ENCODE data around the gene CENPQ.
"Not testable (repeated sequence)": the region's sequence is repeated elsewhere in the genome, so short reads cannot be mapped to it uniquely, and the experiment has no call there.

CENPQ gene

GRCh38 chr6:49462927-49463611, at the start of gene CENPQ, which contains the start of gene MMUT:
Gene CENPQ, plus strand, starts transcription at chr6:49463370. Its CDS starts 6,807 bp downstream, at chr6:49470177.
Gene MMUT, minus strand, starts transcription at chr6:49463253. Its CDS starts 3,787 bp downstream, at chr6:49459466.
- DNase-seq = peak; percentile 92

GRCh38 chr6:49415358-49415757, 47.8 kb upstream of the CENPQ start:
- DNase-seq = no peak

DNA sequence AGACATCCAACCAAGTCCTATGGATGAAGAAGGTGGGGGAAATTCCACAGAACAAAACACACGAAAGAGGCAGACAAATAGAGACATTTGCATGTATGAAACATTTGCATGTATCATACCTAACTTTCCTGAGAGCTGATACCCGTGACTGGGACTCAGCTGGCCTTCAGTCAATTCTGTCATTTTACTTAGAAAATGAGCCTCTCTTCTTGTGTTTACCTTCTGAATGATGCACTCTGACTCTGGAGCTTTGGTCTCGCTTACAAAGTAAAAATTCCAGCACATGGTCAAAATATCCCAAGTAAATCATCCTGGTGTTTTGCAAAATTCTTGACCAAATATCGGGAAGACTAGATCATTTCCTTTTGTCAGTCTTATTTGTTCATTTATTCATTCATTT, 47.0 kb upstream of the CENPQ start:
- no peak for DNase-seq

- DNase-seq = no peak
Measured at GRCh38 chr6:49423817-49424216, 39.4 kb upstream of the CENPQ start.

DNA sequence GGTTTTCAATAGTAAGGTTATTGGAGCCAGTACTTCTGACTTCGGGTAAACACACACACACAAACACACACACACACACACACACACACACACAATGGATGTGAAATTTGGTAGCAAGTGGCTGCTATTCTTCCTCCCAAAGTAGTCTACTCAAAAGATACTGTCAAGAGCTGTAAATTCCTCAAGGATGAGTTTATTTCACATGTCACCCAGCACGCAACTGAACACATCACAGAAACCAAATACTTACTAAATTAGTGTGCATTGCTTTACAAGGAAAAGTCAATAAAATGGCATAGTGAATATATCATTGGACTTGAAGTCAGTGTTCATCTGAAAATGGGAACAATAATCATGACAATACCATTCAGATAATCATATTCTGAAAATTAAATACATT, 33.0 kb upstream of the CENPQ start:
- no peak for DNase-seq

DNA sequence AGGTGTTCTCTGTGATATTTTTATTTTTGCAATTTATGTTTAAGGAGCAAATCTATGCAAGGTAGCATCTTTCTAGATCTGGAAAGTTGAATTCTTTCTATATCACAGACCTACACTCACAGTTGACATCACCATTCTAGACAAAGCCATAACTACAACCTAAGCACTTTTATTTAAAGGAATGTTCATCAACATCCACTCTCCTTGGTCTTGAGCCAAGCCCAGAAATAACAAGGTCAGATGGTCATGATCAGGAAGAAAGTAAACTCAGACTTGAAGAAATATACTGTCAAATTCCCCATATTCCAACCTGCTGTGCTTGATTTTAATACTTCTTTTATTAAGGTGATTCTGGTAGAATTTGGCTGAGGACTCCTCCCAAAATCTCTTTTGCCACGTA, 32.3 kb upstream of the CENPQ start:
- DNase-seq = no peak

DNA sequence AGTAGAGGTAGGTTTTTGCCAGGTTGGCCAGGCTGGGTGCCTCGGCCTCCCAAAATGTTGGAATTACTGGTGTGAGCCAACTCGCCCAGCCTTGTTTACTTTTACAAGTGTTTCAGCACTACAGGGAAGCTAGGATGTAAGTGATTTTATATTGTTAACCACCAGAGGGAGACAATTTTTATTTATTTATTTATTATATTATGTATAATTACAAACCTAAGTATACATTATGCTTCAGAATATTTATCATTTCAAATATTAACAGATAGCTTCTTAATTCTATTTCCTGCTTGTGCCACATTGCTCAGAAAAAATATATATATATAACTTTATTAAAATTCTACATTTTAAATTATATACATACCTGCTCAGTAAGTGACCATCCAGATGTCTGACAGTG, 9.9 kb upstream of the CENPQ start:
- no peak for DNase-seq

DNA sequence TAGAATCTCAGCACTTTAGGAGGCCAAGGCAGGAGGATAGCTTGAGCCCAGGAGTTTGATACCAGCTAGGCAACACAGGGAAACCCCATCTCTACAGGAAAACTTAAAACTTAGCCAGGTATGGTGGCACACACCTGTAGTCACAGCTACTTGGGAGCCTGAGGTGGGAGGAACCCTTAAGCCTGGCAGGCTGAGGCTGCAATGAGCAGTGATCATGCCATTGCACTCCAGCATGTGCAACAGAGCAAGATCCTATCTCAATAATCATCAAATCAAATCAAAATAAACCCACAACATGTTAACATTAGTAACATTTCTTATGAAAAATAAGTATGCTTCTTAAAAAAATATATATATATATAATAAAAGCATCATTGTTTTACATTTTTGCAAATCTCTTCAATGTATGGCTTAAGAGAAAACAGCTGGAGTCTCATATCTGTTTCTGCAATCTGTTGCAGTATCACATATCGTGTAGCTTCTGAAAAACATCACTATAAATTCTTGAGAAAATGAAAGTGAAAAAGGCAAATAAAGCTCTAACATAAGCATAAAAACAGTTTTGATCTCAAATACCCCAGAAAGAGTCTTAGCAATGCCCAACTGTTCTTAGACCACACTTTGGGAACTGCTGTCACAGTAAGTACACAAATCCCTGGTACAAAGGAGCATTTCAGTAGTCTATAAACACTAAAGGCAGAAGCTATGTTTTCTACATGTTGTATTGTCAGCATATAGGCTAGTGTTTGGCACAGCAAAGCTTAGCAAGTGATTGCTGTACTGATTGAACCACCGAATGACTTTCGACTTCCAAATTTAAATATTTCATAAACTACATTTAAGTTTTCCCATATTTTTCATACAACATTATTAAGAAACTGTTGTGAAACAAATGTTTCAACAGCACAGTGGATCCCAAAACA, 8.1 kb upstream of the CENPQ start:
- no peak for DNase-seq

- DNase-seq = no peak
Measured at GRCh38 chr6:49457771-49458170, 5.4 kb upstream of the CENPQ start.

GRCh38 chr6:49462071-49462470, 1.1 kb upstream of the CENPQ start:
- DNase-seq = no peak

GRCh38 chr6:49462599-49462926, 607 bp upstream of the CENPQ start:
- DNase-seq = no peak

DNA sequence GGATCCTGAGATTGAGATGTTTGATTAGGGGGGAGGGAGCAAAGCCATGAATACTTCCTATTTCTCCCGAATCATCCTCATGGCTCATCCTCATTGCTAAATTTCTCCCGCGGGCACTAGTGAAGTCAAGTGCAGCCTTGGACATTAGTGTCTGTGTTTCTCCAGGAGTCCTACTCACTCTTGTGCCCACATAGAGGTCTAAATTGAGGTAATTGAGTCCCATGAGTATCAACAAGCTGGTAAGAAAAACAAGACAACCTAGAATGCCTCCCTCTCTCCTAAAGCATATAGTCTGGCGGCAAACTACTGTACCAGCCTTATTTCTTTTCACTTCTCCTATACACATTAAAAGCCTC, 420 bp downstream of the CENPQ start:
- no peak for DNase-seq

- no peak for DNase-seq
Measured at GRCh38 chr6:49464691-49465090, 1.5 kb downstream of the CENPQ start.

GRCh38 chr6:49468042-49468441, 4.9 kb downstream of the CENPQ start:
- no peak for DNase-seq

DNA sequence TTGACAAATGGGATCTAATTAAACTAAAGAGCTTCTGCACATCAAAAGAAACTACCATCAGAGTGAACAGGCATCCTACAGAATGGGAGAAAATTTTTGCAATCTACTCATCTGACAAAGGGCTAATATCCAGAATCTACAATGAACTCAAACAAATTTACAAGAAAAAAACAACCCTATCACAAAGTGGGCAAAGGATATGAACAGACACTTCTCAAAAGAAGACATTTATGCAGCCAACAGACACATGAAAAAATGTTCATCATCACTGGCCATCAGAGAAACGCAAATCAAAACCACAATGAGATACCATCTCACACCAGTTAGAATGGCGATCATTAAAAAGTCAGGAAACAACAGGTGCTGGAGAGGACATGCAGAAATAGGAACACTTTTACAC, 13.4 kb downstream of the CENPQ start:
- not testable (repeated sequence) for DNase-seq

- DNase-seq = no peak
Measured at GRCh38 chr6:49479308-49479970, 16.3 kb downstream of the CENPQ start.

DNA sequence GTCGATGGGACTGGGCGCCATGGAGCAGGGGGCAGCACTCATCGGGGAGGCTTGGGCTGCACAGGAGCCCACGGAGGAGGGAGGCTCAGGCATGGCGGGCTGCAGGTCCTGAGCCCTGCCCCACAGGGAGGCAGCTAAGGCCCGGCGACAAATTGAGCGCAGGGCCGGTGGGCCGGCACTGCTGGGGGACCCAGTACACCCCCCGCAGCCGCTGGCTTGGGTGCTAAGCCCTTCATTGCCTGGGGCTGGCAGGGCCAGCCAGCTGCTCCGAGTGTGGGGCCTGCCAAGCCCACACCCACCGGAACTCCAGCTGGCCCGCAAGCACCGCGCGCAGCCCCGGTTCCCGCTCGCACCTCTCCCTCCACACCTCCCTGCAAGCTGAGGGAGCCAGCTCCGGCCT, 18.7 kb downstream of the CENPQ start:
- DNase-seq = not testable (repeated sequence)

- DNase-seq = not testable (repeated sequence)
Measured at GRCh38 chr6:49483380-49483779, 20.2 kb downstream of the CENPQ start.

- DNase-seq = no peak
Measured at GRCh38 chr6:49490633-49491032, 27.5 kb downstream of the CENPQ start.

- no peak for DNase-seq
Measured at GRCh38 chr6:49497304-49497703, 34.1 kb downstream of the CENPQ start.

GRCh38 chr6:49499126-49499525, 36.0 kb downstream of the CENPQ start:
- no peak for DNase-seq

DNA sequence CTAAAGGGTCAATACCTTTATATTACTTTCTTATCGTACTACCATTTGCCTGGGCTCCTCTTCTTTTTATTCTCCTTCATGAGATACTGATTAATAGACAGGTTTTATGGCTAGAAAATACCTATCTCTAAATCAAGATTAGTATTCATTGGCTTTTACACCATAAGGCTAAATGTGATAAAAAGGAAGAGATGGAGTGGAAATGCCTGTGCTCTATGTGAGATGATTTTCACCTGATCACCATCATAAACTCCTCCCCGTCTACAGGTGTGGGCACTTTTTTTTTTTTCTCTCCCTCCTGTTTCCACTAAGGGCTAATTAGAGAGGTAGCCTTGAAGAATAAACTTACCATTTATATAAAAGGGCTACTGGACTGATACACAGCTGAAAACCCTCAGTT, 36.5 kb downstream of the CENPQ start, which contains the start of gene GLYATL3:
Gene GLYATL3, plus strand, starts transcription at position 301 of the 400 bp plus-strand sequence. CDS start 12,068 bp downstream, outside the sequence.
- no peak for DNase-seq

- DNase-seq = no peak
Measured at GRCh38 chr6:49504666-49505065, 41.5 kb downstream of the CENPQ start.
